Fibroblast of the aortic adventitia (primary cell): Measurements from ENCODE around the gene GPC1. TPM values are rescaled to one million over a fixed set of nuclear protein-coding genes. Genes with fewer than 3 reads are reported as not detected.
A peak's percentile ranks its signal among the peaks of the same experiment; 100 is the strongest.

Source experiments
- DNase-seq: peaks from one replicate; pipeline ENCODE4 v3.0.0-alpha.2; 2010; ENCODE audit warnings: low read depth
- H3K4me3 ChIP-seq: 2 replicates; pipeline ENCODE4 v1.5.1; 2011; ENCODE audit warnings: low read depth, mild to moderate bottlenecking, control low read depth, low read length, moderate library complexity
- CTCF ChIP-seq: IDR thresholded peaks from 2 replicates; pipeline ENCODE4 v1.5.1; 2011; ENCODE audit warnings: mild to moderate bottlenecking, low read length, control low read depth, inconsistent platforms; ENCODE audit not compliant: insufficient read depth
- total RNA-seq: library from RNA; depleted of rRNA; stranded (reverse); fragments of >200 nt; gene quantifications from 2 replicates; pipeline ENCODE4 v1.2.3, GENCODE V29; 2012; ENCODE audit warnings: low replicate concordance

Gene GPC1
- total RNA-seq, 1 donor, result 44.7 TPM

- TF ChIP-seq CTCF, result no peak
- DNase-seq, result no peak
- no peak overlapping the region for H3K4me3 ChIP-seq
These were observed 40.9 kb upstream of the GPC1 start for GRCh38 chr2:240394549-240394948.

DNA sequence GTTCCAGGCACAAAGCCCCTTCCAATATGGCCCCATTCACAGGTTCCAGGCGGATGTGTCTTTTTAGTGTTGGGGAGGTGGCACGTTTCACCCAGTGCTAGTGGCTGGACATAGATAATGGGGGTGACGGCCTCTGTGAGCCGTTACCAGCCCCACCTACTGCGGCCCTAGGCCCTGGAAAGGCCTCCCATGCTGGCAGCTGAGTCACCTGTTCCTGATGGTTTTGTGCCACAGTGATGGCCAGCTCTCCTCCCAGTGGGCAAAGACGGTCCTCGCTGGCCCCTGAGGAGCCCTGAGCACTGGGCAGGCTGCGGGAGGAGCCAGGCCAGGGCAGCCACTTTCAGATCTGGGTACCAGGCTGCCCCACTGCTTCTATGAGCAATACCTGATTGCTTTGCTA is 40.0 kb upstream of the GPC1 start:
- H3K4me3 ChIP-seq, result no peak overlapping the region
- TF ChIP-seq CTCF, result no peak
- no peak for DNase-seq

DNA sequence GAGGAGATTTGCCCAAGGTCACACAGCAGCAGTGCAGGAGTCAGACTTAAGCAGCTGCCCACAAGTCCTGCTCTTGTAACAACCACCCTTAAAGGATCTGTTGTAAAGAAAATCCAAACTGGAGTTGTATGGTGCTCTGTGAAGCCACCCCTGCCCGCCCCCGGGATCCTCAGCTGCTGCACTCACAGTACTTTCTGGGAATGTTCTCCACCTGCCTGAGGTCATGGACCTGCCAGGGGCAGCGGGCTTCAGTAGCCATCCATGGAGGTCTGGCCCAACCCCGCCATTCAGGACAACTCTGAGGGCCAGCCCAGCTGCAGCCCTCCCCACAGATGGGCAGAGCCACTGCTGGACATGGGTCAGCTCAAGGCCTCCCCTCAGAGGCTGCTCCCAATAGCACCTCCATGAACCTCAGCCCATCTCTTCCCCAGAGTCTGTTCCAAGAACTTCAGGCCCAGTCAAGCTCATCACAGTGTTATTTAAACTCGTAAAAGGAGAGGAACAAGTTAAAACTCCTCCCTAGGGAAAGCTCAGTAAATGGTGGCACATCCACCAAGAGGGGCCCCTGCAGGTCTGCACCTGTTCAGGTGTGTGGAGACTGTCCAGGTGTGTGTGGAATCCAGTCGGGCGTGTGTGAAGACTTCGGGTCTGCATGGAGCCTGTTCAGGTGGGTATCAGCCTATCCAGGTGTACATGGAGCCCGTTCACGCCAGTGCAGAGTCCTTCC is 39.4 kb upstream of the GPC1 start:
- H3K4me3 ChIP-seq, result no peak overlapping the region
- TF ChIP-seq CTCF, result no peak
- no peak for DNase-seq

- no peak overlapping the region for H3K4me3 ChIP-seq
- no peak for DNase-seq
- no peak for TF ChIP-seq CTCF
These were observed 38.6 kb upstream of the GPC1 start for GRCh38 chr2:240396623-240397541.

GRCh38 chr2:240397542-240397916 is 37.9 kb upstream of the GPC1 start:
- no peak for TF ChIP-seq CTCF
- no peak overlapping the region for H3K4me3 ChIP-seq
- no peak for DNase-seq

- H3K4me3 ChIP-seq, result no peak overlapping the region
These were observed 37.4 kb upstream of the GPC1 start for GRCh38 chr2:240397924-240398645.

More at GRCh38 chr2:240397924-240398645, 37.4 kb upstream of the GPC1 start:
- peak; percentile 12 for DNase-seq
- peak; percentile 17 for TF ChIP-seq CTCF
